ENCODE data around the gene OPRD1. TPM values are rescaled to one million over a fixed set of nuclear protein-coding genes. Genes with fewer than 3 reads are reported as not detected.

OPRD1 gene
- total RNA-seq, 1 donor from 2014 or later, result not detected

Other genes starting within 250 kb of the OPRD1 start
- not detected for gene RAB42, start 219.9 kb upstream of the OPRD1 start, total RNA-seq
- 32.2 TPM for gene TAF12, start 169.1 kb upstream of the OPRD1 start, total RNA-seq
- gene RNU11, start 163.6 kb upstream of the OPRD1 start, total RNA-seq, result not detected
- 5.2 TPM for gene GMEB1, start 143.4 kb upstream of the OPRD1 start, total RNA-seq
- 50.6 TPM for gene YTHDF2, start 75.2 kb upstream of the OPRD1 start, total RNA-seq
- gene EPB41, start 102.4 kb downstream of the OPRD1 start, total RNA-seq, result 47.6 TPM

Measured in ascending aorta (tissue), 1 donor.